ENCODE data around the gene KIF2A. TPM values are rescaled to one million over a fixed set of nuclear protein-coding genes. Genes with fewer than 3 reads are reported as not detected.
"Not testable (repeated sequence)": the region's sequence is repeated elsewhere in the genome, so short reads cannot be mapped to it uniquely, and the experiment has no call there.

The KIF2A gene
- total and polyA plus RNA-seq, 2 of the 8 experiments (the other 6 are each of a cell fraction or from before 2014, with no cell fraction given): 18.4 to 97.1 TPM

GRCh38 chr5:62291829-62292228 is 14.2 kb upstream of the KIF2A start:
- 85% methylated on average over 9 of the region's 11 CpGs; no CpG with 5 or more reads in 1 of the 2 experiments for WGBS, 2 experiments (ENCODE audit: extremely low coverage in 1 of 2, insufficient coverage in 1 of 2, insufficient read length in 1 of 2, insufficient replicate concordance in 2 of 2, low coverage in 1 of 2, low lambda C conversion rate in 2 of 2, missing lambda C conversion rate in 1 of 2)
- H3K4me3 ChIP-seq (ENCODE audit: extremely low read depth in 1 of 4, insufficient read depth in 2 of 4, low read depth in 3 of 4, low read length in 4 of 4); H4K20me1 ChIP-seq (replicated peaks in 1 of 2; ENCODE audit: control insufficient read depth in 1 of 2, insufficient read depth in 2 of 2, low read length in 2 of 2); FAIRE-seq; H2BK120ac ChIP-seq (replicated peaks; ENCODE audit: low read depth, low read length); H3K4me2 ChIP-seq (ENCODE audit: insufficient read depth in 1 of 2, low read depth in 2 of 2, low read length in 2 of 2); H3K56ac ChIP-seq (replicated peaks; ENCODE audit: insufficient read length, low read depth, low read length); H2AFZ ChIP-seq (ENCODE audit: low read length); H2AK5ac ChIP-seq (ENCODE audit: low read depth, low read length); H3K4me1 ChIP-seq (replicated peaks in 1 of 4; ENCODE audit: control insufficient read depth in 3 of 4, insufficient read depth in 4 of 4, low read length in 3 of 4); H3K79me1 ChIP-seq (ENCODE audit: low read depth, low read length); H3K23ac ChIP-seq (ENCODE audit: insufficient read length); H2BK20ac ChIP-seq (ENCODE audit: low read length); H2BK5ac ChIP-seq (ENCODE audit: low read depth, low read length); H3K4ac ChIP-seq (replicated peaks; ENCODE audit: insufficient read length, low read depth, low read length); H4K5ac ChIP-seq (ENCODE audit: insufficient read length, low read depth, low read length); H3K79me2 ChIP-seq (ENCODE audit: control insufficient read depth in 1 of 2, insufficient read depth in 2 of 2, low read length in 2 of 2); H3K36me3 ChIP-seq (ENCODE audit: control insufficient read depth in 2 of 4, insufficient read depth in 4 of 4, low read length in 3 of 4); H2BK12ac ChIP-seq (ENCODE audit: low read depth, low read length); H3K27ac ChIP-seq (ENCODE audit: low read depth, low read length); H2BK15ac ChIP-seq (ENCODE audit: low read length); H3K9ac ChIP-seq (replicated peaks in 1 of 4; ENCODE audit: extremely low read depth in 1 of 4, low read depth in 3 of 4, low read length in 3 of 4); H3K14ac ChIP-seq (ENCODE audit: insufficient read length); H3K9me3 ChIP-seq (ENCODE audit: insufficient read depth in 2 of 2, low read depth in 1 of 2, low read length in 1 of 2); H3K27me3 ChIP-seq (replicated peaks in 1 of 4; ENCODE audit: control insufficient read depth in 3 of 4, extremely low read depth in 1 of 4, insufficient read depth in 3 of 4, low read length in 3 of 4); H4K8ac ChIP-seq (ENCODE audit: extremely low read depth, insufficient read depth, low read length); H4K91ac ChIP-seq (replicated peaks; ENCODE audit: insufficient read length, low read length); H3K23me2 ChIP-seq (ENCODE audit: low read depth, low read length); H3K18ac ChIP-seq (ENCODE audit: extremely low read depth, low read length): not testable (repeated sequence)
- 0 out of 4 replicates have a peak, but pooled peaks of 1 of the 3 experiments have one; percentile 0 for TF ChIP-seq CTCF (IDR thresholded peaks at IDR 0.05; ENCODE audit: control extremely low read depth in 1 of 3, insufficient read depth in 1 of 3, low read depth in 1 of 3, low read length in 3 of 3)
- DNase-seq (ENCODE audit: low read depth in 1 of 2, low spot score in 2 of 2): peak in 1 of 2 experiments; percentile 60
- CTCF ChIA-PET (ENCODE audit: partially characterized antibody): interaction anchor here (0.7 to 1.9 kb wide), 9 partner anchors 14 to 71 kb away, joined by 3 to 6 read pairs (median 3); partner anchors contain the start of gene KIF2A
- POLR2A ChIA-PET (ENCODE audit: partially characterized antibody): interaction anchor here (1.2 kb wide), 1 partner anchor 10 kb away, joined by 3 read pairs; no protein-coding TSS in a partner anchor

All from H1 (cell line).